ENCODE measurements around the gene DGKQ.

The DGKQ gene

GRCh38 chr4:973431-974397 lies at the start of gene DGKQ:
DGKQ (minus strand) TSS chr4:973569; CDS start chr4:973482, 87 bp downstream.
- peak; percentile 20 to 93 (median 76) for DNase-seq

- no peak for DNase-seq
Measured at GRCh38 chr4:1022739-1023066, 49.3 kb upstream of the DGKQ start.

- DNase-seq = no peak
Measured at GRCh38 chr4:1022051-1022738, 48.8 kb upstream of the DGKQ start.

GRCh38 chr4:1021386-1022050 lies 48.1 kb upstream of the DGKQ start:
- DNase-seq = no peak

GRCh38 chr4:1019729-1020470 lies 46.5 kb upstream of the DGKQ start:
- DNase-seq = no peak

GRCh38 chr4:1019320-1019719 lies 46.0 kb upstream of the DGKQ start:
- DNase-seq = no peak

- DNase-seq = no peak
Measured at GRCh38 chr4:1018147-1019020, 45.0 kb upstream of the DGKQ start.

- DNase-seq = no peak
Measured at GRCh38 chr4:1017706-1018105, 44.3 kb upstream of the DGKQ start.

- no peak for DNase-seq
Measured at GRCh38 chr4:1017211-1017610, 43.8 kb upstream of the DGKQ start.

- no peak for DNase-seq
Measured at GRCh38 chr4:1015746-1016145, 42.4 kb upstream of the DGKQ start.

- DNase-seq = peak in 3 of 14 donors; percentile 61 to 85 (median 77)
Measured at GRCh38 chr4:1015179-1015578, 41.8 kb upstream of the DGKQ start.

GRCh38 chr4:1014291-1015167 lies 41.2 kb upstream of the DGKQ start:
- peak in 13 of 14 donors; percentile 36 to 88 (median 78) for DNase-seq

GRCh38 chr4:1013225-1014073 lies 40.1 kb upstream of the DGKQ start:
- DNase-seq = no peak

GRCh38 chr4:1012034-1012739 lies 38.8 kb upstream of the DGKQ start:
- DNase-seq = no peak

- no peak for DNase-seq
Measured at GRCh38 chr4:1011666-1012033, 38.3 kb upstream of the DGKQ start.

- DNase-seq = peak in 12 of 14 donors; percentile 11 to 88 (median 58)
Measured at GRCh38 chr4:1011022-1011665, 37.8 kb upstream of the DGKQ start, which contains the start of gene FGFRL1. FGFRL1 (plus strand) TSS chr4:1011626; CDS start chr4:1012486, 860 bp downstream.

- no peak for DNase-seq
Measured at GRCh38 chr4:1010395-1011021, 37.1 kb upstream of the DGKQ start.
